ENCODE measurements around the gene APLF.

The APLF gene

GRCh38 chr2:68606759-68607158, 139.4 kb downstream of the APLF start:
- H3K27me3 ChIP-seq (ENCODE audit: insufficient read depth, low read length) = no peaks in the 10 kb centered on the region
- no peaks in the 10 kb centered on the region for H3K4me1 ChIP-seq (ENCODE audit: insufficient read depth, low read length, severe bottlenecking)
- no peaks in the 10 kb centered on the region for H4K20me1 ChIP-seq (ENCODE audit: insufficient read depth, low read length)
- H3K36me3 ChIP-seq (ENCODE audit: insufficient read depth, low read length) = no peaks in the 10 kb centered on the region
- H3K9me3 ChIP-seq (ENCODE audit: low read length) = peaks cover 17% of the 10 kb centered on the region
- no peak overlapping the region for H2AFZ ChIP-seq (ENCODE audit: low read length)
- no peaks in the 10 kb centered on the region for H3K79me2 ChIP-seq (ENCODE audit: insufficient read depth, low read length)
- no peaks in the 10 kb centered on the region for H3K9me2 ChIP-seq (ENCODE audit: low read depth, low read length)
- TF ChIP-seq CTCF (IDR thresholded peaks at IDR 0.05; ENCODE audit: low read length) = no peak
- TF ChIP-seq EZH2 (IDR thresholded peaks at IDR 0.05; ENCODE audit: borderline replicate concordance, low read length) = no peak
- no peak overlapping the region for H3K4me2 ChIP-seq (ENCODE audit: low read length)
- no peak overlapping the region for H3K9ac ChIP-seq (ENCODE audit: low read length)
- no peak overlapping the region for H3K4me3 ChIP-seq (ENCODE audit: low read depth, low read length, poor library complexity, severe bottlenecking)
- H3K27ac ChIP-seq (ENCODE audit: low read depth, low read length, poor library complexity, severe bottlenecking) = no peak overlapping the region
- no peaks in the 10 kb centered on the region for H3F3A ChIP-seq (ENCODE audit: insufficient read depth, low read length)

GRCh38 chr2:68607837-68608236, 140.5 kb downstream of the APLF start:
- Histone ChIP-seq H3K9me2 (ENCODE audit: low read depth, low read length) (no peaks in the 10 kb centered on the region), H3K9me3 (ENCODE audit: low read length) (peaks cover 16% of the 10 kb centered on the region), H3K79me2 (ENCODE audit: insufficient read depth, low read length) (no peaks in the 10 kb centered on the region), H3K4me3 (ENCODE audit: low read depth, low read length, poor library complexity, severe bottlenecking) (no peak overlapping the region), H3K36me3 (ENCODE audit: insufficient read depth, low read length) (no peaks in the 10 kb centered on the region), H3K27ac (ENCODE audit: low read depth, low read length, poor library complexity, severe bottlenecking) (no peak overlapping the region), H3K4me2 (ENCODE audit: low read length) (no peak overlapping the region), H2AFZ (ENCODE audit: low read length) (no peak overlapping the region), H3F3A (ENCODE audit: insufficient read depth, low read length) (no peaks in the 10 kb centered on the region), H3K9ac (ENCODE audit: low read length) (no peak overlapping the region), H3K27me3 (ENCODE audit: insufficient read depth, low read length) (no peaks in the 10 kb centered on the region), H3K4me1 (ENCODE audit: insufficient read depth, low read length, severe bottlenecking) (no peaks in the 10 kb centered on the region), H4K20me1 (ENCODE audit: insufficient read depth, low read length) (no peaks in the 10 kb centered on the region)
- no peak for TF ChIP-seq CTCF (IDR thresholded peaks at IDR 0.05; ENCODE audit: low read length)
- TF ChIP-seq EZH2 (IDR thresholded peaks at IDR 0.05; ENCODE audit: borderline replicate concordance, low read length) = no peak

- no peak overlapping the region for H2AFZ ChIP-seq (ENCODE audit: low read length)
Measured at GRCh38 chr2:68612765-68613519, 145.6 kb downstream of the APLF start.

More at GRCh38 chr2:68612765-68613519, 145.6 kb downstream of the APLF start:
- Histone ChIP-seq H3K4me3 (ENCODE audit: low read depth, low read length, poor library complexity, severe bottlenecking) (no peak overlapping the region), H3K4me1 (ENCODE audit: insufficient read depth, low read length, severe bottlenecking) (no peaks in the 10 kb centered on the region), H3K9me2 (ENCODE audit: low read depth, low read length) (no peaks in the 10 kb centered on the region), H3K9me3 (ENCODE audit: low read length) (0 out of 2 replicates have a peak, but pooled peaks cover 3% of the 10 kb centered on the region), H3K4me2 (ENCODE audit: low read length) (no peak overlapping the region), H3K36me3 (ENCODE audit: insufficient read depth, low read length) (no peaks in the 10 kb centered on the region), H3K9ac (ENCODE audit: low read length) (no peak overlapping the region), H3K27me3 (ENCODE audit: insufficient read depth, low read length) (no peaks in the 10 kb centered on the region), H3F3A (ENCODE audit: insufficient read depth, low read length) (no peaks in the 10 kb centered on the region), H3K27ac (ENCODE audit: low read depth, low read length, poor library complexity, severe bottlenecking) (no peak overlapping the region), H3K79me2 (ENCODE audit: insufficient read depth, low read length) (no peaks in the 10 kb centered on the region), H4K20me1 (ENCODE audit: insufficient read depth, low read length) (no peaks in the 10 kb centered on the region)
- no peak for TF ChIP-seq EZH2 (IDR thresholded peaks at IDR 0.05; ENCODE audit: borderline replicate concordance, low read length)
- no peak for TF ChIP-seq CTCF (IDR thresholded peaks at IDR 0.05; ENCODE audit: low read length)
